HepG2 (cell line): ENCODE data around the gene FAM114A1. TPM values are rescaled to one million over a fixed set of nuclear protein-coding genes. Genes with fewer than 3 reads are reported as not detected.

Experiments
- ATF5 ChIP-seq: sonication (generic); formaldehyde crosslinking; IDR thresholded peaks from 2 replicates; pipeline ENCODE4 v1.4.0; 2020; ENCODE audit warnings: mild to moderate bottlenecking, low read depth, missing genetic modification reagents
- GPN1 ChIP-seq: sonication (generic); formaldehyde crosslinking; IDR thresholded peaks from 2 replicates; pipeline ENCODE4 v1.5.1; 2020; ENCODE audit warnings: missing genetic modification reagents, borderline replicate concordance
- HNRNPLL ChIP-seq: fragments of 200-400 bp; formaldehyde crosslinking; IDR thresholded peaks from 2 replicates; pipeline ENCODE4 v1.6.1; 2017; ENCODE audit warnings: mild to moderate bottlenecking, low read depth, low read length; ENCODE audit not compliant: poor library complexity, severe bottlenecking
- IRF2 ChIP-seq: IDR thresholded peaks from 2 replicates; pipeline ENCODE4 v1.6.1; 2018; ENCODE audit warnings: missing genetic modification reagents, missing compliant biosample characterization
- KDM2A ChIP-seq: sonication (generic); formaldehyde crosslinking; IDR thresholded peaks from 2 replicates; pipeline ENCODE4 v1.4.0; 2020; ENCODE audit warnings: low read depth, missing genetic modification reagents, borderline replicate concordance
- KLF9 ChIP-seq: IDR thresholded peaks from 2 replicates; pipeline ENCODE4 v1.6.1; 2016; ENCODE audit warnings: low read depth
- SRF ChIP-seq: IDR thresholded peaks from 2 replicates; pipeline ENCODE4 v1.6.1; 2011; ENCODE audit warnings: mild to moderate bottlenecking, low read depth, low read length, moderate library complexity
- TOE1 ChIP-seq: sonication (generic); formaldehyde crosslinking; IDR thresholded peaks from 2 replicates; pipeline ENCODE4 v1.4.0; 2020; ENCODE audit warnings: mild to moderate bottlenecking, missing genetic modification reagents
- ZBTB44 ChIP-seq: sonication (generic); formaldehyde crosslinking; IDR thresholded peaks from 2 replicates; pipeline ENCODE4 v1.4.0; 2020; ENCODE audit warnings: missing genetic modification reagents
- ZHX1 ChIP-seq: sonication (generic); formaldehyde crosslinking; IDR thresholded peaks from 2 replicates; pipeline ENCODE4 v1.8.1; 2022; ENCODE audit warnings: low read depth, mild to moderate bottlenecking, missing genetic modification reagents
- ZNF335 ChIP-seq: sonication (generic); formaldehyde crosslinking; IDR thresholded peaks from 2 replicates; pipeline ENCODE4 v1.4.0; 2020; ENCODE audit warnings: missing genetic modification reagents
- ZNF367 ChIP-seq: sonication (generic); formaldehyde crosslinking; IDR thresholded peaks from 2 replicates; pipeline ENCODE4 v1.4.0; 2020; ENCODE audit warnings: missing genetic modification reagents, borderline replicate concordance
- ZNF407 ChIP-seq: sonication (generic); formaldehyde crosslinking; IDR thresholded peaks from one replicate; pipeline ENCODE4 v1.5.1; 2020; ENCODE audit warnings: mild to moderate bottlenecking, missing genetic modification reagents; ENCODE audit errors: not compliant biosample characterization
- ZNF766 ChIP-seq: sonication (generic); formaldehyde crosslinking; IDR thresholded peaks from 2 replicates; pipeline ENCODE4 v1.5.0; 2020; ENCODE audit warnings: missing genetic modification reagents, borderline replicate concordance
- polyA plus RNA-seq, 8 experiments: library from polyadenylated mRNA; depleted of rRNA in 3 of 8; stranded (reverse) in 7 of 8; unstranded in 1 of 8; fragments of >200 nt; fragmentation: Illumina TruSeq in 4 of 8; extraction: Trizol in 4 of 8; gene quantifications; 2 replicates each; pipeline versions ENCODE4 v1.2.1 to v1.2.3, GENCODE V29; 2011 to 2016; ENCODE audit warnings: low read depth in 4 of 8, missing spikeins in 1 of 8, mixed read lengths in 1 of 8; ENCODE audit not compliant: insufficient read depth in 1 of 8
- total RNA-seq, 5 experiments: library from RNA; depleted of rRNA; stranded (reverse); fragments of >200 nt; fragmentation: Illumina TruSeq; extraction: Trizol; gene quantifications; 2 replicates each; pipeline ENCODE4 v1.2.3, GENCODE V29; 2016; ENCODE audit warnings: low read depth in 1 of 5

The FAM114A1 gene
- total and polyA plus RNA-seq, 2 of the 13 experiments (the other 11 are each of a cell fraction or from before 2014, with no cell fraction given) = 61.0 to 76.9 TPM

GRCh38 chr4:38872620-38873019 lies 5.0 kb downstream of the FAM114A1 start (continued):
- no peak for TF ChIP-seq ZNF407 (CRISPR knock-in tag)
- no peak for TF ChIP-seq HNRNPLL
- TF ChIP-seq TOE1 = no peak
- no peak for TF ChIP-seq ZNF335 (CRISPR knock-in tag)
- no peak for TF ChIP-seq ZNF766
- TF ChIP-seq KDM2A (CRISPR knock-in tag) = 0 out of 2 replicates have a peak, but pooled peaks have one; percentile 25
- TF ChIP-seq IRF2 (CRISPR knock-in tag) = peak; percentile 36; the same call in 1 of the 2 replicates
- TF ChIP-seq ZNF367 (CRISPR knock-in tag) = no peak
- TF ChIP-seq SRF = no peak
- no peak for TF ChIP-seq ATF5 (CRISPR knock-in tag)
- no peak for TF ChIP-seq ZBTB44 (CRISPR knock-in tag)
- no peak for TF ChIP-seq GPN1 (CRISPR knock-in tag)
- TF ChIP-seq KLF9 = no peak
- TF ChIP-seq ZHX1 = no peak
